GM12878 (cell line): ENCODE measurements around the gene PLXNC1. TPM values are rescaled to one million over a fixed set of nuclear protein-coding genes. Genes with fewer than 3 reads are reported as not detected.

Source experiments
- ATAC-seq: fragments of 200-7000 bp; cut with Tn5 transposase; 3 replicates; pipeline ENCODE4 v1.9.1; 2020; ENCODE audit warnings: mild to moderate bottlenecking, moderate library complexity
- BruUV-seq: library from RNA; stranded (reverse); fragments of 400-500 nt; replicated peaks from 2 replicates; lab custom pipeline; 2021; lab: Mats Ljungman, UMichigan
- CTCF ChIA-PET: fragments of 300-600 bp; sonication (Branson Sonifier 250); formaldehyde crosslinking; extraction: SDS; loops from one replicate; lab custom pipeline; 2021; ENCODE audit warnings: inconsistent platforms; lab: Yijun Ruan, JAX
- POLR2A ChIA-PET: fragments of 350-600 bp; formaldehyde crosslinking; extraction: SDS; loops from one replicate; lab custom pipeline; 2021; ENCODE audit warnings: inconsistent platforms; lab: Charles Lee
- RAD21 ChIA-PET: fragments of 300-600 bp; sonication (Branson Sonifier 250); formaldehyde crosslinking; loops from one replicate; lab custom pipeline; 2023; ENCODE audit warnings: antibody characterized with exemption; ENCODE audit not compliant: unreplicated experiment; lab: Charles Lee
- SMC1A ChIA-PET: fragments of 300-600 bp; sonication (Branson Sonifier 250); formaldehyde crosslinking; loops from one replicate; lab custom pipeline; 2023; ENCODE audit not compliant: unreplicated experiment, uncharacterized antibody; lab: Charles Lee
- DNase-seq: peaks from one replicate; pipeline ENCODE4 v3.0.0-alpha.2; 2011; ENCODE audit warnings: low read depth, low spot score
- FAIRE-seq: peaks from 3 replicates; lab custom pipeline; 2011; peaks lifted over from hg19 to GRCh38; lab: Jason Lieb, UNC
- H2AFZ ChIP-seq: 2 replicates; pipeline ENCODE4 v1.6.0; 2011; ENCODE audit warnings: low read depth, low read length, control low read depth; ENCODE audit not compliant: control insufficient read depth
- H3K27ac ChIP-seq: 2 replicates; pipeline ENCODE4 v1.5.1; 2011; ENCODE audit warnings: control low read depth; ENCODE audit not compliant: control insufficient read depth, insufficient read depth
- H3K27me3 ChIP-seq, 2 experiments: replicated peaks in 1 of 2; 2 replicates each; pipeline versions ENCODE4 v1.6.0 to v1.6.1; 2011; ENCODE audit warnings: low read length in 1 of 2; ENCODE audit not compliant: control insufficient read depth in 2 of 2, insufficient read depth in 2 of 2
- H3K36me3 ChIP-seq, 2 experiments: 2 replicates each; pipeline ENCODE4 v1.5.1; 2011; ENCODE audit warnings: low read length in 1 of 2; ENCODE audit not compliant: control insufficient read depth in 2 of 2, insufficient read depth in 2 of 2
- H3K4me1 ChIP-seq: 2 replicates; pipeline ENCODE4 v1.6.1; 2011; ENCODE audit warnings: mild to moderate bottlenecking, low read length, moderate library complexity, mixed read lengths; ENCODE audit not compliant: control insufficient read depth, insufficient read depth
- H3K4me2 ChIP-seq: 2 replicates; pipeline ENCODE4 v1.6.0; 2011; ENCODE audit warnings: control low read depth; ENCODE audit not compliant: control insufficient read depth, insufficient read depth
- H3K4me3 ChIP-seq: fragments of 200-600 bp; sonication (generic); 2 replicates; pipeline ENCODE4 v1.5.1; 2016
- H3K79me2 ChIP-seq: 2 replicates; pipeline ENCODE4 v1.6.0; 2011; ENCODE audit warnings: low read length; ENCODE audit not compliant: control insufficient read depth, insufficient read depth
- H3K9ac ChIP-seq: 2 replicates; pipeline ENCODE4 v1.8.0; 2011; ENCODE audit warnings: low read length, control low read depth, mixed read lengths; ENCODE audit not compliant: control insufficient read depth, insufficient read depth
- H3K9me3 ChIP-seq: replicated peaks from 3 replicates; pipeline ENCODE4 v1.5.1; 2011; ENCODE audit warnings: mild to moderate bottlenecking, low read length; ENCODE audit not compliant: control insufficient read depth, insufficient read depth
- H4K20me1 ChIP-seq: 2 replicates; pipeline ENCODE4 v1.6.0; 2011; ENCODE audit not compliant: control insufficient read depth, insufficient read depth
- BCLAF1 ChIP-seq: fragments of 450-650 bp; IDR thresholded peaks from 2 replicates; pipeline ENCODE4 v1.6.1; 2017; ENCODE audit warnings: antibody characterized with exemption, mild to moderate bottlenecking, moderate library complexity
- EZH2 ChIP-seq: IDR thresholded peaks from 2 replicates; pipeline ENCODE4 v1.6.1; 2012; ENCODE audit warnings: low read depth, mild to moderate bottlenecking, control low read depth, inconsistent platforms, low read length, borderline replicate concordance; ENCODE audit not compliant: control insufficient read depth
- IRF3 ChIP-seq: fragments of 450-650 bp; IDR thresholded peaks from 2 replicates; pipeline ENCODE4 v1.6.1; 2014; ENCODE audit warnings: mild to moderate bottlenecking
- MTA2 ChIP-seq: fragments of 450-650 bp; IDR thresholded peaks from 2 replicates; pipeline ENCODE4 v1.6.1; 2016; ENCODE audit warnings: low read depth, mild to moderate bottlenecking, moderate library complexity
- PAX8 ChIP-seq: fragments of 450-650 bp; IDR thresholded peaks from 2 replicates; pipeline ENCODE4 v1.6.1; 2017; ENCODE audit warnings: mild to moderate bottlenecking, moderate library complexity
- PML ChIP-seq: IDR thresholded peaks from 2 replicates; pipeline ENCODE4 v1.6.1; 2012; ENCODE audit warnings: low read length, inconsistent platforms
- POU2F2 ChIP-seq: IDR thresholded peaks from 3 replicates; pipeline ENCODE4 v1.6.1; 2011; ENCODE audit warnings: low read depth, mild to moderate bottlenecking, low read length, borderline replicate concordance
- RAD51 ChIP-seq: fragments of 450-650 bp; IDR thresholded peaks from 2 replicates; pipeline ENCODE4 v1.6.1; 2016; ENCODE audit warnings: moderate library complexity, mild to moderate bottlenecking, inconsistent platforms
- SIN3A ChIP-seq: IDR thresholded peaks from 2 replicates; pipeline ENCODE4 v1.6.1; 2012; ENCODE audit warnings: low read depth, low read length, improper control_type of control experiment
- SMC3 ChIP-seq: IDR thresholded peaks from 2 replicates; pipeline ENCODE4 v1.6.1; 2011; ENCODE audit warnings: low read length, improper control_type of control experiment, borderline replicate concordance
- SPI1 ChIP-seq: IDR thresholded peaks from 2 replicates; pipeline ENCODE4 v1.6.1; 2011; ENCODE audit warnings: low read depth, mild to moderate bottlenecking, low read length, moderate library complexity, borderline replicate concordance; ENCODE audit not compliant: insufficient read depth
- TAF1 ChIP-seq: IDR thresholded peaks from 2 replicates; pipeline ENCODE4 v1.6.1; 2011; ENCODE audit warnings: mild to moderate bottlenecking, low read depth, low read length, borderline replicate concordance
- ZNF207 ChIP-seq: fragments of 450-650 bp; IDR thresholded peaks from 2 replicates; pipeline ENCODE4 v1.6.1; 2014; ENCODE audit warnings: antibody characterized with exemption, mild to moderate bottlenecking, borderline replicate concordance
- ZNF24 ChIP-seq: fragments of 450-650 bp; IDR thresholded peaks from 2 replicates; pipeline ENCODE4 v1.6.1; 2017; ENCODE audit warnings: antibody characterized with exemption, mild to moderate bottlenecking
- ZNF274 ChIP-seq: IDR thresholded peaks from one replicate; pipeline ENCODE4 v1.8.0; 2011; ENCODE audit not compliant: insufficient read length, insufficient read depth
- ZNF687 ChIP-seq: fragments of 450-650 bp; IDR thresholded peaks from 2 replicates; pipeline ENCODE4 v1.6.1; 2017; ENCODE audit warnings: mild to moderate bottlenecking, moderate library complexity
- WGBS: methylation state at CpG from one replicate; pipeline ENCODE4 v1.1.6; 2016; ENCODE audit warnings: low lambda C conversion rate; ENCODE audit not compliant: insufficient replicate concordance, insufficient coverage; ENCODE audit errors: missing lambda C conversion rate; 5-methylcytosine and 5-hydroxymethylcytosine counted together
- in situ Hi-C: fragments of 300-500 bp; cut with MboI; formaldehyde crosslinking; loops from 9 replicates; pipeline ENCODE4 v1.14.3; 2018; ENCODE audit warnings: mixed read lengths
- intact Hi-C: fragments of 100-400 bp; cut with micrococcal nuclease; formaldehyde crosslinking; loops from one replicate; pipeline ENCODE4 v1.14.2; 2022; ENCODE audit not compliant: unreplicated experiment
- polyA plus RNA-seq, 11 experiments: library from polyadenylated mRNA; depleted of rRNA in 4 of 11; unstranded in 6 of 11; stranded (reverse) in 5 of 11; fragments of >200 nt; fragmentation: Nextera tagmentation in 4 of 11; fragmentation: Illumina TruSeq in 1 of 11; extraction: Ambion mirVana in 4 of 11; extraction: Trizol in 1 of 11; gene quantifications; 1 replicate in 1 of 11; 2 replicates in 10 of 11; pipeline versions ENCODE4 v1.2.1 to v1.2.3, GENCODE V29; 2011 to 2016; ENCODE audit warnings: inconsistent platforms in 2 of 11, missing spikeins in 2 of 11, low read depth in 1 of 11
- total RNA-seq, 4 experiments: library from RNA; depleted of rRNA in 3 of 4; stranded (reverse); fragments of >200 nt in 3 of 4; fragmentation: Illumina TruSeq in 1 of 4; extraction: Trizol in 1 of 4; gene quantifications; 2 replicates each; pipeline versions ENCODE4 v1.2.1 to v1.2.3, GENCODE V29; 2013 to 2021

Gene PLXNC1
- total and polyA plus RNA-seq, 10 of the 15 experiments (the other 5 are each of a cell fraction or from before 2014, with no cell fraction given), result 5.2 to 41.2 (median 24.6) TPM

- Histone ChIP-seq H3K9ac (no peak overlapping the region), H3K4me3 (no peak overlapping the region), H3K9me3 (peaks cover 35% of the 10 kb centered on the region), H3K4me2 (no peak overlapping the region), H3K27me3 (no peaks in the 10 kb centered on the region), H3K27ac (no peak overlapping the region), H3K4me1 (peaks cover 9% of the 10 kb centered on the region; the same call in 1 of the 2 replicates), H4K20me1 (no peaks in the 10 kb centered on the region), H3K36me3 (peaks cover 0 to 10% of the 10 kb centered on the region in 2 experiments), H3K79me2 (no peaks in the 10 kb centered on the region), H2AFZ (no peak overlapping the region)
- intact Hi-C loops, result no loop called here
- POLR2A ChIA-PET, result interaction anchor here (0.8 kb wide), 1 partner anchor 55 kb away, joined by 3 read pairs; no protein-coding TSS in a partner anchor
- SMC1A ChIA-PET, result interaction anchor here (1.1 to 2.6 kb wide), 7 partner anchors 9 to 174 kb away, joined by 3 to 9 read pairs (median 4); no protein-coding TSS in a partner anchor
- DNase-seq, result peak; percentile 31
- no peak for FAIRE-seq
- in situ Hi-C loops, result no loop called here
- 0% methylated on average over 1 of the region's 1 CpG for WGBS
- CTCF ChIA-PET, result interaction anchor here (0.5 to 1.4 kb wide), 4 partner anchors 10 to 815 kb away, joined by 3 to 5 read pairs (median 3); no protein-coding TSS in a partner anchor
- RAD21 ChIA-PET, result interaction anchor here (0.9 to 1.6 kb wide), 3 partner anchors 13 to 60 kb away, joined by 3 to 5 read pairs (median 3); no protein-coding TSS in a partner anchor
- peak; percentile 94 for ATAC-seq
- no TSS peak for BruUV-seq
- TF ChIP-seq IRF3, result no peak
- no peak for TF ChIP-seq PAX8
- TF ChIP-seq ZNF274, result no peak
- no peak; the same call in 1 of the 2 replicates for TF ChIP-seq ZNF24
- no peak for TF ChIP-seq TAF1
- TF ChIP-seq MTA2, result peak; percentile 63
- TF ChIP-seq BCLAF1, result no peak
- TF ChIP-seq POU2F2, result no peak
- TF ChIP-seq ZNF687, result peak; percentile 25; the same call in 1 of the 2 replicates
- TF ChIP-seq EZH2, result no peak
- TF ChIP-seq SIN3A, result no peak
- TF ChIP-seq SMC3, result no peak
- TF ChIP-seq ZNF207, result no peak
- peak; percentile 98 for TF ChIP-seq SPI1
- 0 out of 2 replicates have a peak, but pooled peaks have one; percentile 8 for TF ChIP-seq RAD51
- TF ChIP-seq PML, result no peak
Measured at GRCh38 chr12:94318181-94318580, 169.8 kb downstream of the PLXNC1 start.
